ENCODE results near the gene P2RY2.

GRCh38 chr11:73182824-73183321, 35.2 kb upstream of the P2RY2 start:
- TF ChIP-seq CTCF (IDR thresholded peaks at IDR 0.05 in 2 of 3, conservative IDR thresholded peaks at IDR 0.05 in 1 of 3; ENCODE audit: insufficient read depth in 2 of 3, low read depth in 1 of 3, low read length in 3 of 3), result peak; percentile 48 to 74 (median 58)
- no peak for TF ChIP-seq SREBF2 (CRISPR knock-in tag; IDR thresholded peaks at IDR 0.05)
- TF ChIP-seq ATF2 (CRISPR knock-in tag; IDR thresholded peaks at IDR 0.05), result no peak
- TF ChIP-seq SPI1 (IDR thresholded peaks at IDR 0.05; ENCODE audit: borderline replicate concordance, low read depth, low read length), result no peak

All from K562 (cell line).